Stimulated activated CD8-positive, alpha-beta memory T cell treated with anti-CD3 and anti-CD28 coated beads, Interleukin-15, amount 100 ng/mL, for 1 hour (primary cell): ENCODE results near the gene PBXIP1.
"Not testable (repeated sequence)": the region's sequence is repeated elsewhere in the genome, so short reads cannot be mapped to it uniquely, and the experiment has no call there.

Experiments
- DNase-seq: peaks from one replicate; pipeline ENCODE4 v3.0.0-alpha.2; 2020; ENCODE audit warnings: low read depth

PBXIP1 gene

DNA sequence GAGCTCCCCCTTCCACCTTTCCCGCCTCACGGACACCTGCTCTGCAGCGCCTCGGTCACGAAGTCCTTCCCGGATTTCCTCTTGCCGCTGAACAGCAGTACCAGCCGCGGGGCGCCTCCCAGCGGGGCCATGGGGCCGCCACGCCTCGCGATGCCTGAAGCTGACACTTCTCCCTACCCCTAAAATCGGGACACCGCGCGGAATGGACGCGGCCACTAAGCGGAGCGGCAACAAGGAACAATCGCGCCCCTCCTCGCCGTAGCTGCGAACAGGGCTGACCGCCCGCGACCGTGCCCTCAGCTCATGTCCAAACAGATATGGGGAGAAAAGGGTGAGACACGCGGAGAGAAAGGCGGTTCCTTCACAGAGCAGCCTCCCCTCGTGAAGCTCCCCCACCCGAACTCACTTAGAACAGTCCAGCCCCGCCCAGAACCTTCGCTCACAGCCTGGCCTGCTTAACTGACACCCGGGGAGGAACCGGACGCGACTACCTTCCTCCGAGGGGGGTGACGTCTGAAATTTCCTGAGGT lies 19.3 kb downstream of the PBXIP1 start, which contains the start of gene PMVK:
Gene PMVK, minus strand, starts transcription at position 165 of the 530 bp plus-strand sequence. Its CDS starts 34 bp downstream, at position 131.
- peak; percentile 90 for DNase-seq

- DNase-seq = no peak
Observed at GRCh38 chr1:154935749-154936554, 19.9 kb downstream of the PBXIP1 start.

- DNase-seq = no peak
Observed at GRCh38 chr1:154934358-154934948, 21.4 kb downstream of the PBXIP1 start.

DNA sequence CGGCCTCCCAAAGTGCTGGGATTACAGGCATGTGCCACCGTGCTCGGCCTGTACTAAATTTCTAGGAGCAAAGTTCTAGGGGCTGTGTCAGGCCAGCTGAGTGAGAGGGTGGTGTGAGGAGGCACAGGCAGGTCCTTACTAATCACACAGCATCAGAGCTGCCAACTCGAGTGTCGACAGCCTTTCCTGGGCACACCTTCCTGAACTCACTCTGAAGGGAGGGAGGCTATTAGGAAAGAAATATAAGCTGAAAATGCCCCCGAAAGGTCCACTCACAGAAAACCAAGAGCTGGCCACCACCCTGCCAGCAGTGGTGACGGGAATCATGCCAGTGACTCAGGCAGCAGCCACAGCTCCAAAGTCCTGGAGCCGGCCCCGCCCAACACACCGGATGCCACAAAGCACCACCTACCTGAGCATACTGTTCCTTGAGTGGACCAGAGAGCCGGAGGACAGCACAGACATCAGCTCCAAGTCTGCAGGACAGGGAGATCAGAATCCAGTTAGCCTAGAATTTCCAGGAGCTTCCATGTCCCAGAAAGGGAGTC lies 23.9 kb downstream of the PBXIP1 start:
- no peak for DNase-seq

- no peak for DNase-seq
Observed at GRCh38 chr1:154926201-154926600, 29.7 kb downstream of the PBXIP1 start.

DNA sequence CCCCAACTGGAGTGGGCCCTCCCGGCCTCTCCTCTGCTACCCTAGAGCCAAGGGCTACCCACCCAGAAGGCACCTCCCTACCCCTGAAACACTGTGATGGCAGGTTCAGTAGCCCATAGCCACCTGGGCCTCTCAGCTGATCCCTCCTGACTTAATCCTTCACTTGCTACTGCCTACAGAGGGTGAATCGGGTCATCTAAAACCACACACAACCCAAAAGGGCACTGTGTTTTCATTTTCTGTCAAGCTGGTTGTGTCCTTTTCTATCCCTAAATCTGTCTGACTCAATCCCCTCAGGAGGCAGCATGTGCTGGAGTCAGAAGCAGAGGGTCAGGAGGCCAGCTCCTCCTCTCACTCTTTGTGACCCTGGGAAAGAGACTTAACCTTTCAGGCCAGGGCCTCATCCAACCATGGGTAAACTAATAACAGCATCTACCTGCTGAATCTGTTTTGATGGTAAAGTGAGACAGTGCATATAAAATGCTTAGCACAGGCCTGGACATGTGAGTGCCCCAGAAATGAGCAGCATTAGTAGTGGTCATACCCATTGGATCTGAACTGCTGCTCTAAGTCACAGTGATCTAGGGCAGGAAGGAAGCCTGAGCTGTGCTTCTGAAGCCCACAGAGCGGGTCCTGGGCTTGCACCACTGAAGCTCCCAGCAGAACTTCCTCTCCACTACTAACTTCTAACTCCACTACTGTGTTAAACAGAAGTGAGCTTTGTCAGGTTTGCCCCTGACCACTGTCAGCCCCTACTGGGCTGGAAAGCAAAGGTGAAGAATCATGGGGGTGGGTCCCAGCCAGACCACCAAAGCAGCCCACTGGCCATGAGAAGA lies 30.3 kb downstream of the PBXIP1 start:
- no peak for DNase-seq

DNA sequence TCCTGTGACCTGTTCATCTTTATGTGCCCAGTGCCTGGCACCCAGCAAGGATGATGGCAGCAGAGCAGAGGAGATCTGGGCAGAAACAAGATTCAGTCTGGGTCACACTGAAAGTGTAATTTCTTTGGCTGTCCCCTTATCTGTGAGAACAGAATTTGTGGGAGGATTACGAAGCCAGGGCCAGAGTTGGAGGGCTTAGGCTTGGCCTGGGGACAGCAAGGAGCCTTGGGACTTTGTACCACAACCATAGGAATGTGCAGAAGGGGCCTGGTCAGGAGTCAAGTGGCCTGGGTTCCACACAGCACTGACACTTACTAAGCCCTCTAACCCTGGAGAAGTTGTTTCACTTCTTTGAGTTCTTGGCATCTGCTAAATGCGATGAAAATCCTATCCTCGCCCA lies 32.2 kb downstream of the PBXIP1 start:
- no peak for DNase-seq

DNA sequence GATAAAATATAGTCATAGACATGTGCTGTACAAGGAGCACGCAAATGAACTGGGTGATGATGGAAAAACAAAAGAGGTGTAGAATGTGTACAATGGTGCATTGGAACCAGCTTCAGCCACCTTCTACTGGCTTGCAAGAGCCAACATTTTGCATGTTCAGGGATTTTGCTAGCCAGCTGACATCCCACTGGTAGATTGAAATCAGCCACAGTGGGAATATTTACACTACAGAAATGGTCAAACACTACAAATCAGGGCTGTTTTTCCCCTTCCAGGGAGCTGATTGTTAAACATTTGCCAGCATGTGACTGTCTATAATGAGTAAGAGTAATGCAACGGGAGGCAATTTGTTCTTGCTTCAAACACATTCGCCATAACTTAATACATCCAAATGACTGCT lies 42.6 kb downstream of the PBXIP1 start:
- no peak for DNase-seq

- DNase-seq = no peak
Observed at GRCh38 chr1:154912755-154913154, 43.1 kb downstream of the PBXIP1 start.

DNA sequence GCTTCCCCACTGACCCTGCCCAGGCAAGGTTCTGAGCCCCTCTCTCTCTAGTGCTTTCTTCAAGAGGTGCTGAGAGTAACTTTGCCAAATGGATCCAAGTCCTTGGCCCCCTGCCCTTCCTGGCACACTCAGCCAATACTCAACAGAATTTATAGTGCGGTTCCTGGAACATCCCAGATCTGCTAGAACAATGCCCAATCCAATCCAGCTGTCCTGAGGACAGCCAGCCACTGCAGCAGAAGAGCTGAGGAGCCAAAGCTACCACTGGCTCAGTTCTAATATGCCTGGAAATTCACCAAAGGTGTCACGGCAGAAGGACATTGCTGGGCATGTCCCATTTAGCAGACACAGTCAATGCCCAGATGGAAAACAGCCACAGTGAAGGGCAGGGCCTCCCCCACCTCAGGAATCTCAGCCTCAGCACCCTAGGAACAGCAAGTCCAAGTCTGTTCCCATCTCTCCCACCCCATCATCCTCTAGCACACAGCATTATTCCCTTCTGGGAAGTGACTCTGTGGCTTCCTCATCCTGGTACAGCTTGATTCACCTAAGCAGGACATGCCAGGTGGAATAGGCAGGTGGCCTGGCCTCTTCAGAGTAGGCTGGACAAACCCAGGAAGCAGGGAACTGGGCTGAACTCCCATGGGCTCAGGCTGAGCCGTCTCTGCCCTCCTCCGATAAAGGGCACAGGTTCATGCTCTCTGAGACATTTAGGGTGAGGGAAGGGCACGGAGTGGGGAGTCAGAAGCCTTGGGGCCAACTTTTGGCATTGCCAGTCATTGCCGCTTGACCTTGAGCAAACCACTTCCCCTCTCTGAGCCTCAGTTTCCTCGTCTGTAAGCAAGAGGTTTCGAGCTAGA lies 44.0 kb downstream of the PBXIP1 start:
- no peak for DNase-seq

- no peak for DNase-seq
Observed at GRCh38 chr1:154910851-154911250, 45.0 kb downstream of the PBXIP1 start.

- DNase-seq = no peak
Observed at GRCh38 chr1:154908937-154909336, 47.0 kb downstream of the PBXIP1 start.

GRCh38 chr1:154908129-154908528 lies 47.8 kb downstream of the PBXIP1 start:
- not testable (repeated sequence) for DNase-seq

DNA sequence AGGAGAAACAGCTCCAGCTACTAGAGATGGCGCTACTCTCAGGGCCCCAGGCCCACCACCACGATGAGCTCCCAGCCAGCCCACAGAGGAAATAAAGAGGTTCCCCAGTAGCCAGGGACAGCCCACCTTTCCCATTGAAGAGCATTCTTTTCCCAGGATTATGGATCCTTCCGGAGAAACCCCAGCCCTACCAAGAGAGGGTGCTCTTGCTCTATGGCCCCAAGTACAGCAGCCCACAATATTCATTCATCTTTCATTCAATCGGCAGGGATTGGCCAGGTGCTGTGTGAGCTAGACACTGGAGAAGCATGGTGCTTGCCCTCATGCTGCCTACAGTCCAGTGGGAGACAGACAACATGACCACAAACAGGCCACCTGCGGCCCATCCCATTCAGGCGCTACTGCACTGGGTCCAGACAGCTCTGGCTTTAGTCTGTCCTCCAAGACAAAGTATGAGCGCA lies 49.2 kb downstream of the PBXIP1 start:
- no peak for DNase-seq

DNA sequence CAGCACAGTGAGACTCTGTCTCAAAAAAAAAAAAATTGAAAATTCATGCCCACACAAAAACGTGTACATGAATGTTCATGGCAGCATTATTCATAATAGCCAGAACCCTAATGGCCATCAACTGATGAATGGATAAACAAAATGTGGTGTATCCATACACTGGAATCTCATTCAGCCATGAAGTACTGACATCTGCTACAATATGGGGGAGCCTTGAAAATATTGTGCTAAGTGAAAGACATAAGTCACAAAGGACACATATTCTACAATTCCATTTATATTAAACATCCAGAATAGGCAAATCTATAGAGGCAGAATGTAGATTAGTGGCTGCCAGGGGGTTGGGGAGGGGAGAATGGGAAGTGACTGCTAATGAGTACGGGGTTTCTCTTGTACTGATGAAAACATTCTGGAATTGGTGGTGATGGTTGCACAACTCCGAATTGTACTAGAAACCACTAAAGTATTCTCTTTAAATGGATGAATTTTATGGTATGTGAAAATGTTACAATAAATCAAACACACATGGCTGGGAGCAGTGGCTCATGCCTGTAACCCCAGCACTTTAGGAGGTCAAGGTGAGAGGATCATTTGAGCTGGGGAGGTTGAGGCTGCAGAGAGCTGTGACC lies 52.8 kb downstream of the PBXIP1 start:
- DNase-seq = no peak

DNA sequence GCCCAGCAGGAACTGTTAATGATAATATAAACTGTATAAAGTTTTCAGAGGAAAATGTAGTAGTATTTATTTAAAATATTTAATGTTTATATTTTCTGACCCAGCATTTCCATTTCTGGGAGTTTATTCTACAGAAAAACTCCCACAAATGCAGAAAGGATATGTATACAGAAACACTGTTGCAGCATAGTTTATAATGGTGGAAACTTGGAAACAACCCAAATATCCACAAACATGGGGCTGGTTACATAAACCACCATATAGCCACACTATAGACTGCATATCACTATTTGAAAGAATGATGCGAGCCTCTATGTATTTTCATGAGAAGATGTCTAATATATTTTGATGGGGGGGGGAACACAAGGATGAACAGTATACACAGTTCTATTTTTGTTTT lies 54.3 kb downstream of the PBXIP1 start:
- DNase-seq = no peak

DNA sequence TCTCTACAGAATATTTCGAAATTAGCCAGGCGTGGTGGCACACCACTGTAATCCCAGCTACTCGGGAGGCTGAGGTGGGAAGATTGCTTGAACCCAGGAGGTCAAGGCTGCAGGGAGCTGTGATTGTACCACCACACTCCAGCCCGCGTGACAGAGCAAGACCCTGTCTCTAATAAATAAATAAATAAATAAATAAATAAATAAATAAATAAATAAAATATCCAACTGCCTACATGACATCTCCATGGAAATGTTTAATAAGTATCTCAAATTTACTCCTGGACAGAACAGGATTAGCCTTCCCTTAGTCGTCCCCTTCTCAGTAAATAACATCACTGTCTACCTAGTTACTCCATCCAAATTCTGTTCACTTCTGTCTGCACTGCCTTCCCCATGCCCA lies 56.9 kb downstream of the PBXIP1 start:
- DNase-seq = no peak

DNA sequence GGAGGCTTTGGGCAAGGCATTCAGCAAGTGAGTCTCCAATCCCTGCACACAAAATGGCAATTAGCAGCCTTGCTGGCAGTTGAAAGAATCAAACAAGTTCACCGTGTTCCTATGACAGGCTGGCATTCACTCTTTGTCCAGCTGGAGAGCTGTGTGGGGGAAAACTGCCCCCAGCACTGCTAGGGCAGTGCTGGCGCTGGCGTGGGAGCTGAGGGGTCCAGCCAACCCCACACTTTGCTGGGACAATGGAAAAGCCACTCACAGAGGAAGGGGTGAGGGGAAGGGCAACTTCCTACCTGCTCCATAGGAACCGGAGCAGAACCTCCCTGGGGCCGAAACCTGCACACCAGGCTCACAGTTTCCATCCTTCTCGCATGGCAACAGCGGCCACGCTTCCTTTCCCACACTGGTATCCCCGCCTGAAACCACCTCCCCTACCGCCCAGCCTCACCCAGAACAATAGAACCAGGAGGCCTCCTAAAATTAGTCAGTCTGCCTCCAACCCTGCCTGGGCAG lies 59.1 kb downstream of the PBXIP1 start:
- no peak for DNase-seq

DNA sequence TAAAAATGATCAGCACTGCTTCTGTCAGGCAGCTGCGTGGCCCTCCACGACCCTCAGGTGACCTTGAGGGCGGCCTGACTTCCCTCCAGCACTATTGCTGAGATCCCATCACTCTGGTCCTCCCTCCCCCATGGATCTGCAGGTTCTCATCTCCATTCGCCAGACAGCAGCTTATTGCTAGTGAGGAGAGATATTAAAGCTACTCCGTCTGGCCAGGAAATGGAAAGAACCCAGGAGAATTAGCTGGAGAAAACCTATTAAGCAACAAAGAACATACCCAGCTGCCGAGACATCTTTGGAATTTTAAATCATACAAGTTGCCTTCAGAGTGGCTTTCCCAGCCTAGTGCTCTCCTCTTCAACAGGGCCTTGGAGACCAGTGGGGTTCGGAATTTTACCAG lies 60.1 kb downstream of the PBXIP1 start:
- DNase-seq = no peak
